Naive thymus-derived CD4-positive, alpha-beta T cell (primary cell): ENCODE measurements around the gene HMGN4. TPM values are rescaled to one million over a fixed set of nuclear protein-coding genes. Genes with fewer than 3 reads are reported as not detected.
"Not testable (repeated sequence)": the region's sequence is repeated elsewhere in the genome, so short reads cannot be mapped to it uniquely, and the experiment has no call there.

Source experiments
- ATAC-seq: fragments of 150-1000 bp; cut with Tn5 transposase; 2 replicates; pipeline ENCODE4 v1.10.0; 2021; ENCODE audit warnings: mild to moderate bottlenecking, moderate library complexity
- CTCF ChIA-PET: fragments of 350-600 bp; sonication (Branson Sonifier 250); formaldehyde crosslinking; loops from one replicate; lab custom pipeline; 2021; ENCODE audit warnings: antibody characterized with exemption; lab: Charles Lee
- POLR2A ChIA-PET: fragments of 350-600 bp; sonication (Branson Sonifier 250); formaldehyde crosslinking; loops from one replicate; lab custom pipeline; 2021; ENCODE audit warnings: antibody characterized with exemption, inconsistent platforms; lab: Charles Lee
- DNase-seq, 9 donors: peaks; one replicate each; pipeline versions ENCODE4 v3.0.0 to v3.0.0-alpha.2; 2020 to 2022; ENCODE audit warnings: mixed read lengths in 1 of 9
- H3K27ac ChIP-seq: one replicate; pipeline ENCODE4 v1.7.0; 2013; ENCODE audit warnings: mild to moderate bottlenecking, low read depth, low read length, moderate library complexity
- H3K27me3 ChIP-seq, 2 donors: one replicate each; pipeline ENCODE4 v1.7.0; 2013; ENCODE audit warnings: low read length in 2 of 2, mild to moderate bottlenecking in 2 of 2, moderate library complexity in 2 of 2; ENCODE audit not compliant: control insufficient read depth in 2 of 2, insufficient read depth in 2 of 2
- H3K36me3 ChIP-seq, 3 experiments: 1 replicate in 2 of 3; 2 replicates in 1 of 3; pipeline ENCODE4 v1.7.0; 2013; ENCODE audit warnings: low read length in 3 of 3, mild to moderate bottlenecking in 3 of 3, moderate library complexity in 1 of 3; ENCODE audit not compliant: insufficient read depth in 3 of 3, control insufficient read depth in 2 of 3
- H3K4me1 ChIP-seq, 2 donors: one replicate each; pipeline ENCODE4 v1.7.0; 2013; ENCODE audit warnings: low read length in 2 of 2, mild to moderate bottlenecking in 2 of 2, moderate library complexity in 1 of 2; ENCODE audit not compliant: control insufficient read depth in 2 of 2, insufficient read depth in 2 of 2
- H3K4me3 ChIP-seq: 2 replicates; pipeline ENCODE4 v1.7.0; 2013; ENCODE audit warnings: mild to moderate bottlenecking, low read length
- H3K9me3 ChIP-seq, 3 experiments: 1 replicate in 2 of 3; 2 replicates in 1 of 3; pipeline ENCODE4 v1.7.0; 2013; ENCODE audit warnings: low read length in 3 of 3; ENCODE audit not compliant: control insufficient read depth in 2 of 3
- H3K27ac Mint-ChIP-seq, 9 donors: one replicate each; pipeline ENCODE4 v1.8.0; 2020 to 2022; ENCODE audit warnings: mixed read lengths in 9 of 9, mild to moderate bottlenecking in 8 of 9, moderate library complexity in 5 of 9, inconsistent platforms in 2 of 9
- H3K27me3 Mint-ChIP-seq, 5 donors: one replicate each; pipeline ENCODE4 v1.8.0; 2021 to 2022; ENCODE audit warnings: mixed read lengths in 5 of 5, mild to moderate bottlenecking in 1 of 5
- H3K36me3 Mint-ChIP-seq, 5 donors: one replicate each; pipeline ENCODE4 v1.8.0; 2020 to 2022; ENCODE audit warnings: mixed read lengths in 5 of 5, mild to moderate bottlenecking in 3 of 5, inconsistent platforms in 1 of 5
- H3K4me1 Mint-ChIP-seq, 7 donors: one replicate each; pipeline ENCODE4 v1.8.0; 2020 to 2022; ENCODE audit warnings: mixed read lengths in 7 of 7, mild to moderate bottlenecking in 3 of 7, inconsistent platforms in 1 of 7
- H3K4me3 Mint-ChIP-seq, 10 donors: one replicate each; pipeline ENCODE4 v1.8.0; 2020 to 2022; ENCODE audit warnings: mild to moderate bottlenecking in 10 of 10, mixed read lengths in 10 of 10, moderate library complexity in 6 of 10, inconsistent platforms in 2 of 10
- H3K9me3 Mint-ChIP-seq, 11 donors: one replicate each; pipeline ENCODE4 v1.8.0; 2020 to 2022; ENCODE audit warnings: mixed read lengths in 11 of 11, mild to moderate bottlenecking in 4 of 11, inconsistent platforms in 1 of 11, moderate library complexity in 1 of 11
- intact Hi-C, 2 donors: fragments of 100-400 bp; cut with micrococcal nuclease; formaldehyde crosslinking; loops; one replicate each; pipeline ENCODE4 v1.15.1; 2023
- polyA plus RNA-seq, 2 donors: library from polyadenylated mRNA; unstranded; fragments of 300-500 nt; fragmentation: Illumina TruSeq; gene quantifications; one replicate each; pipeline ENCODE4 v1.2.3, GENCODE V29; 2021
- total RNA-seq, 6 experiments: library from RNA in 5 of 6; stranded (reverse) in 5 of 6; gene quantifications; 1 replicate in 5 of 6; 2 replicates in 1 of 6; pipeline ENCODE4 v1.2.3 and lab custom pipeline; 2021 to 2026

Gene HMGN4
- total and polyA plus RNA-seq, 7 experiments from 2014 or later: 37.6 to 154 (median 90.2) TPM

- ChIA-PET POLR2A (interaction anchor here (0.7 to 4.7 kb wide), 14 partner anchors 12 to 297 kb away, joined by 3 to 51 read pairs (median 3); partner anchors contain the start of gene HMGN4), CTCF (no interaction called here)
- Mint-ChIP-seq H3K4me1 (peaks cover 6 to 42% (median 35%) of the 10 kb centered on the region in 7 donors), H3K9me3 (peaks cover 0 to 9% (median 0%) of the 10 kb centered on the region in 11 donors), H3K4me3 (peak overlapping the region; percentile 73 to 100 (median 91)), H3K36me3 (peaks cover 0 to 6% (median 0%) of the 10 kb centered on the region in 5 donors), H3K27me3 (peaks cover 0 to 6% (median 0%) of the 10 kb centered on the region in 5 donors), H3K27ac (peak overlapping the region; percentile 91 to 98 (median 97))
- ATAC-seq (peak; percentile 84), DNase-seq (peak; percentile 74 to 90 (median 87))
- Histone ChIP-seq H3K4me1 (peaks cover 8 to 15% of the 10 kb centered on the region in 2 donors), H3K36me3 (no peaks in the 10 kb centered on the region), H3K27me3 (no peaks in the 10 kb centered on the region), H3K9me3 (no peaks in the 10 kb centered on the region), H3K4me3 (peak overlapping the region; percentile 61), H3K27ac (peak overlapping the region; percentile 69)
- intact Hi-C loops: loop anchor here (1.0 to 10.0 kb wide), 13 partner anchors 11 to 856 kb away; partner anchors contain the start of genes BTN2A1 (in 2 of the 2), BTN3A1 (in 2 of the 2), ABT1 (in 1 of the 2) and BTN3A3 (in 1 of the 2)
Observed at GRCh38 chr6:26520850-26521599, 17.1 kb upstream of the HMGN4 start.

GRCh38 chr6:26521600-26522391 lies 16.4 kb upstream of the HMGN4 start:
- Histone ChIP-seq H3K9me3 (no peaks in the 10 kb centered on the region), H3K27ac (peak overlapping the region; percentile 69), H3K36me3 (no peaks in the 10 kb centered on the region), H3K4me3 (peak overlapping the region; percentile 61), H3K4me1 (peaks cover 8 to 15% of the 10 kb centered on the region in 2 donors), H3K27me3 (no peaks in the 10 kb centered on the region)
- intact Hi-C loops: loop anchor here (1.0 to 10.0 kb wide), 13 partner anchors 11 to 856 kb away; partner anchors contain the start of genes BTN2A1 (in 2 of the 2), BTN3A1 (in 2 of the 2), ABT1 (in 1 of the 2) and BTN3A3 (in 1 of the 2)
- H3K27me3 Mint-ChIP-seq: peaks cover 0 to 6% (median 0%) of the 10 kb centered on the region in 5 donors
- ATAC-seq: peak; percentile 75
- DNase-seq: peak; percentile 48 to 81 (median 61)
- peak overlapping the region; percentile 90 to 98 (median 97) for H3K27ac Mint-ChIP-seq
- ChIA-PET CTCF (no interaction called here), POLR2A (interaction anchor here (0.5 to 4.7 kb wide), 16 partner anchors 11 to 298 kb away, joined by 3 to 51 read pairs (median 3); partner anchors contain the start of gene HMGN4)
- peaks cover 0 to 6% (median 0%) of the 10 kb centered on the region in 5 donors for H3K36me3 Mint-ChIP-seq
- peak overlapping the region; percentile 73 to 100 (median 91) for H3K4me3 Mint-ChIP-seq
- peaks cover 6 to 42% (median 35%) of the 10 kb centered on the region in 7 donors for H3K4me1 Mint-ChIP-seq
- peaks cover 0 to 9% (median 0%) of the 10 kb centered on the region in 11 donors for H3K9me3 Mint-ChIP-seq

GRCh38 chr6:26522486-26523228 lies 15.5 kb upstream of the HMGN4 start:
- POLR2A ChIA-PET: interaction anchor here (0.5 to 4.7 kb wide), 8 partner anchors 10 to 299 kb away, joined by 3 to 51 read pairs (median 4); partner anchors contain the start of gene HMGN4
- H3K4me1 Mint-ChIP-seq: peaks cover 6 to 46% (median 36%) of the 10 kb centered on the region in 7 donors
- H3K36me3 Mint-ChIP-seq, H3K36me3 ChIP-seq, CTCF ChIA-PET, ATAC-seq, H3K9me3 ChIP-seq, H3K9me3 Mint-ChIP-seq, H3K27me3 ChIP-seq, H3K27me3 Mint-ChIP-seq: not testable (repeated sequence)
- peak in 5 of 9 donors; percentile 8 to 42 (median 14) for DNase-seq
- Histone ChIP-seq H3K27ac (peak overlapping the region; percentile 69), H3K4me1 (peaks cover 8 to 15% of the 10 kb centered on the region in 2 donors), H3K4me3 (peak overlapping the region; percentile 61)
- peak overlapping the region; percentile 59 to 97 (median 89) for H3K27ac Mint-ChIP-seq
- H3K4me3 Mint-ChIP-seq: peak overlapping the region; percentile 73 to 100 (median 91)
- intact Hi-C loops: loop anchor here (5.0 to 10.0 kb wide), 3 partner anchors 65 to 855 kb away; partner anchors contain the start of genes BTN2A1 (in 1 of the 2) and BTN3A1 (in 1 of the 2)

GRCh38 chr6:26524314-26524713 lies 13.9 kb upstream of the HMGN4 start:
- H3K4me3 Mint-ChIP-seq, H3K27me3 Mint-ChIP-seq, H3K9me3 ChIP-seq, ATAC-seq, H3K27ac ChIP-seq, H3K9me3 Mint-ChIP-seq, H3K27me3 ChIP-seq, H3K36me3 ChIP-seq, H3K4me3 ChIP-seq, DNase-seq, H3K36me3 Mint-ChIP-seq: not testable (repeated sequence)
- peaks cover 8 to 15% of the 10 kb centered on the region in 2 donors for H3K4me1 ChIP-seq
- POLR2A ChIA-PET: interaction anchor here (0.7 to 2.5 kb wide), 5 partner anchors 9 to 273 kb away, joined by 3 to 11 read pairs (median 5); partner anchors contain the start of gene HMGN4
- intact Hi-C loops: loop anchor here (5.0 to 10.0 kb wide), 3 partner anchors 67 to 853 kb away; partner anchors contain the start of genes BTN2A1 (in 1 of the 2) and BTN3A1 (in 1 of the 2)
- H3K4me1 Mint-ChIP-seq: peaks cover 6 to 57% (median 43%) of the 10 kb centered on the region in 7 donors
- peak overlapping the region in 1 of 9 donors; percentile 54 for H3K27ac Mint-ChIP-seq
- CTCF ChIA-PET: interaction anchor here (1.1 kb wide), 1 partner anchor 9 kb away, joined by 3 read pairs; no protein-coding TSS in a partner anchor

GRCh38 chr6:26524722-26525370 lies 13.3 kb upstream of the HMGN4 start:
- Histone ChIP-seq H3K4me3 (no peak overlapping the region), H3K4me1 (peaks cover 7 to 13% of the 10 kb centered on the region in 2 donors), H3K27me3 (no peaks in the 10 kb centered on the region), H3K36me3 (no peaks in the 10 kb centered on the region), H3K9me3 (no peaks in the 10 kb centered on the region), H3K27ac (no peak overlapping the region)
- DNase-seq: no peak
- no peak for ATAC-seq
- Mint-ChIP-seq H3K4me1 (peaks cover 6 to 59% (median 41%) of the 10 kb centered on the region in 7 donors), H3K27ac (peak overlapping the region in 1 of 9 donors; percentile 54), H3K4me3 (no peak overlapping the region), H3K9me3 (peaks cover 0 to 9% (median 0%) of the 10 kb centered on the region in 11 donors), H3K36me3 (peaks cover 0 to 6% (median 0%) of the 10 kb centered on the region in 5 donors), H3K27me3 (peaks cover 0 to 6% (median 0%) of the 10 kb centered on the region in 5 donors)
- POLR2A ChIA-PET: interaction anchor here (1.0 to 3.9 kb wide), 4 partner anchors 8 to 13 kb away, joined by 5 to 19 read pairs (median 8); partner anchors contain the start of gene HMGN4
- intact Hi-C loops: loop anchor here (5.0 to 10.0 kb wide), 3 partner anchors 68 to 852 kb away; partner anchors contain the start of genes BTN2A1 (in 1 of the 2) and BTN3A1 (in 1 of the 2)
- CTCF ChIA-PET: interaction anchor here (1.1 kb wide), 1 partner anchor 8 kb away, joined by 3 read pairs; no protein-coding TSS in a partner anchor
